RWPE2 (cell line): ENCODE measurements around the gene CLDN11.
A peak's percentile ranks its signal among the peaks of the same experiment; 100 is the strongest.

Experiments used
- ATAC-seq: fragments of 200-7000 bp; cut with Tn5 transposase; 3 replicates; pipeline ENCODE4 v1.9.1; 2021; ENCODE audit warnings: low read depth
- DNase-seq: peaks from one replicate; pipeline ENCODE4 v3.0.0-alpha.2; 2020; ENCODE audit warnings: low spot score
- H3K27ac ChIP-seq: fragments of 450-650 bp; 2 replicates; pipeline ENCODE4 v1.5.1; 2017; ENCODE audit warnings: mild to moderate bottlenecking; ENCODE audit not compliant: poor library complexity, severe bottlenecking
- H3K27me3 ChIP-seq: fragments of 250-450 bp; sonication (Bioruptor Pico); 2 replicates; pipeline ENCODE4 v1.5.1; 2021; ENCODE audit warnings: mild to moderate bottlenecking, moderate library complexity; ENCODE audit not compliant: insufficient read depth, poor library complexity, severe bottlenecking
- H3K36me3 ChIP-seq: fragments of 250-450 bp; sonication (Bioruptor Pico); 2 replicates; pipeline ENCODE4 v1.5.1; 2020; ENCODE audit warnings: low read depth, mild to moderate bottlenecking, moderate library complexity
- H3K4me1 ChIP-seq: fragments of 250-450 bp; sonication (Bioruptor Pico); 2 replicates; pipeline ENCODE4 v1.5.1; 2021; ENCODE audit warnings: mild to moderate bottlenecking, moderate library complexity; ENCODE audit not compliant: insufficient read depth, poor library complexity, severe bottlenecking
- H3K4me3 ChIP-seq: fragments of 250-450 bp; sonication (Bioruptor Pico); 2 replicates; pipeline ENCODE4 v1.5.1; 2021; ENCODE audit warnings: mild to moderate bottlenecking, moderate library complexity; ENCODE audit not compliant: severe bottlenecking
- H3K9me3 ChIP-seq: fragments of 250-450 bp; sonication (Bioruptor Pico); 2 replicates; pipeline ENCODE4 v1.5.1; 2021; ENCODE audit warnings: mild to moderate bottlenecking, moderate library complexity; ENCODE audit not compliant: severe bottlenecking
- CTCF ChIP-seq: fragments of 450-650 bp; IDR thresholded peaks from one replicate; pipeline ENCODE4 v1.5.1; 2017; ENCODE audit warnings: mild to moderate bottlenecking, moderate library complexity; ENCODE audit not compliant: poor library complexity, severe bottlenecking

Gene CLDN11

DNA sequence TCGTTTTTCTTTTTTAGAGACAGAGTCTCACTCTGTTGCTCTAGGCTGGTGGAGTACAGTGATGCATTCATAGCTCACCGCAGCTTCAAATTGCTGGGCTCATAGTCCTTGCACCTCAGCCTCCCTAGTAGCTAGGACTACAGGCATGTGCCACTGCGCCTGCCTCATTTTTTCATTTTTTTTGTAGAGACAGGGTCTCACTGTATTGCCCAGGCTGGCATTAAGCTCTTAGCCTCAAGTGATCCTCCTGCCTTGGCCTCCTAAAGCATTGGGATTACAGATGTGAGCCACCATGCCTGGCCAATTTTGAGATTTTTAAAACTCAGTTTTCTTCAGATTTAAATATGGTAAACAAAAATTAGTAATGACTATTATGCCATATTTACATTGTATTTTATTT lies 32.2 kb upstream of the CLDN11 start:
- Histone ChIP-seq H3K27me3 (no peaks in the 10 kb centered on the region), H3K27ac (no peak overlapping the region), H3K4me1 (no peaks in the 10 kb centered on the region), H3K9me3 (no peaks in the 10 kb centered on the region), H3K4me3 (no peak overlapping the region), H3K36me3 (peaks cover 80% of the 10 kb centered on the region)
- TF ChIP-seq CTCF, result no peak
- no peak for ATAC-seq
- no peak for DNase-seq

DNA sequence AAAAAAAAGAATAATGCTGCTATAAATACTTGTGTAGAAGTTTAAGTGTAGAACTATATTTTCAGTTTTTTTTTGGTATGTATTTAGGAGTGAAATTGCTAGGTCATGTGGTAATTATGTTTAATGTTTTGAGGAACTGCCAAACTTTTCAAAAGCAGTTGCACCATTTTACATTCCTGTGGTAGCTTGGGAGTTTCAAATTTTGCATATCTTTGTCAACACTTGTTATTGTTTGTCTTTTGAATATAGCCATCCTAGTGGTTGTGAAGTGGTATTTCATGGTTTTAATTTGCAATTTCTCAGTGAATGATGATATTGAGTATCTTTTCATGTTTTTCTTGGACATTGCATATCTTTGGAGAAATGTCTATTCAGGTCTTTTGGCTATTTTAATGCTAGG lies 30.7 kb upstream of the CLDN11 start:
- no peak for DNase-seq
- ATAC-seq, result no peak
- Histone ChIP-seq H3K27me3 (no peaks in the 10 kb centered on the region), H3K9me3 (no peaks in the 10 kb centered on the region), H3K36me3 (peaks cover 81% of the 10 kb centered on the region), H3K27ac (no peak overlapping the region), H3K4me1 (no peaks in the 10 kb centered on the region), H3K4me3 (no peak overlapping the region)
- no peak for TF ChIP-seq CTCF

DNA sequence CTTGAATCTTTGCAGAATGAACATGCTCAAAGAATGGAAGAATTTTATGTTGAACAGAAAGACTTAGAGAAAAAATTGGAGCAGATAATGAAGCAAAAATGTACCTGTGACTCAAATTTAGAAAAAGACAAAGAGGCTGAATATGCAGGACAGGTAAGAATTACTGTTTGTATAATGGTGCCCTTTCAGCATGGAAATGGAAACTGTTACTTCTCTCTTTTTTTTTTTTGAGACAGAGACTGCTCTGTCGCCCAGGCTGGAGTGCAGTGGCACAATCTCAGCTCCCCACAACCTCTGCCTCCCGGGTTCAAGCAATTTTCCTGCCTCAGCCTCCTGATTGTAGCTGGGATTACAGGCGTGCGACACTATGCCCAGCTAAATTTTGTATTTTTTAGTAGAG lies 27.6 kb upstream of the CLDN11 start:
- no peak for DNase-seq
- Histone ChIP-seq H3K4me3 (no peak overlapping the region), H3K27ac (no peak overlapping the region), H3K36me3 (peaks cover 85% of the 10 kb centered on the region), H3K27me3 (no peaks in the 10 kb centered on the region), H3K9me3 (no peaks in the 10 kb centered on the region), H3K4me1 (no peaks in the 10 kb centered on the region)
- no peak for TF ChIP-seq CTCF
- ATAC-seq, result no peak

DNA sequence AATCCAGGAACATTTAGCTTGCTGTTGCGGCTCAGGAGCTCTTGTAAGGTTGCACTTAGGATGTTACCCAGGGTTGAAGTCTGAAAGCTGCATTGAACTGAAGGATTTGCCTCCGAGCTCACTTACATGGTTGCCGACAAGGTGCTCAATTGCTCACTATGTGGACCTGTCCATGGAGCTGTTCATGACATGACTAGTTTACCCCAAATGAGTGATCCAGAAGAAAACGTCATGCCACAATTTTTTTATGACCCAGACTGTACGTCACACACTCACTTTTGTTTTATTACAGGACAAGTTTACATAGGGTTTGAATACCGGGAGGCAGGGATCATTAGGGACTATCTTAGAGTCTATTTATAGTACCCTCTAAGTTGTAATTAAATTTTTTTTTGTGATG lies 21.0 kb upstream of the CLDN11 start:
- no peaks in the 10 kb centered on the region for H3K27me3 ChIP-seq
- H3K9me3 ChIP-seq, result no peaks in the 10 kb centered on the region

DNA sequence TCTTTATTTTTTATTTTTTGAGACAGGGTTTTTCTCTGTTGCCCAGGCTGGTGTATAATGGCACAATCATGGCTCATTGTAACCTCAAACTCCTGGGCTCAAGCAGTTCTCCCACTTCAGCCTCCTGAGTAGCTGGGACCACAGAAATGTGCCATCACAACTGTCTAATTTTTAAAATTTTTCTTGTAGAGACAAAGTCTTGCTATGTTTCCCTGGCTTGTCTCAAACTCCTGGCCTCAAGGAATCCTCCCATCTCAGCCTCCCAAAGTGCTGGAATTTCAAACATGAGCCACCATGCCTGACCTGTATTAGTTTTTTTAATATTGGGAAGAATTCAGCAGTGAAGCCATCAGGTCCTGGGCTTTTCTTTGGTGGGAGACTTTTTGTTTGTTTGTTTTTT lies 13.6 kb upstream of the CLDN11 start:
- Histone ChIP-seq H3K4me1 (no peaks in the 10 kb centered on the region), H3K36me3 (no peaks in the 10 kb centered on the region), H3K9me3 (no peaks in the 10 kb centered on the region), H3K27ac (no peak overlapping the region), H3K27me3 (no peaks in the 10 kb centered on the region), H3K4me3 (no peak overlapping the region)
- TF ChIP-seq CTCF, result no peak
- no peak for ATAC-seq
- DNase-seq, result no peak

More for the DNA sequence above, 21.0 kb upstream of the CLDN11 start:
- Histone ChIP-seq H3K4me1 (no peaks in the 10 kb centered on the region), H3K27ac (no peak overlapping the region), H3K4me3 (no peak overlapping the region), H3K36me3 (peaks cover 31% of the 10 kb centered on the region)
- no peak for DNase-seq
- no peak for TF ChIP-seq CTCF
- peak; percentile 10; the same call in 1 of the 3 replicates for ATAC-seq
